H1 (cell line): ENCODE results near the gene ABCA2. TPM values are rescaled to one million over a fixed set of nuclear protein-coding genes. Genes with fewer than 3 reads are reported as not detected.
A peak's percentile ranks its signal among the peaks of the same experiment; 100 is the strongest.

Source experiments
- ATF2 ChIP-seq: IDR thresholded peaks from 2 replicates; pipeline ENCODE4 v1.6.1; 2012; ENCODE audit warnings: low read length, inconsistent platforms
- CBX5 ChIP-seq: fragments of 300-800, 300-1000 bp; sonication (generic); IDR thresholded peaks from 2 replicates; pipeline ENCODE4 v1.7.1; 2016; ENCODE audit warnings: antibody characterized with exemption, low read length, low read depth
- CTBP2 ChIP-seq: IDR thresholded peaks from 2 replicates; pipeline ENCODE4 v1.7.0; 2011; ENCODE audit warnings: borderline replicate concordance, mild to moderate bottlenecking, moderate library complexity, mixed read lengths, low read length; ENCODE audit not compliant: insufficient read depth, insufficient read length
- EGR1 ChIP-seq: IDR thresholded peaks from 2 replicates; pipeline ENCODE4 v1.6.1; 2011; ENCODE audit warnings: low read depth, low read length, borderline replicate concordance
- SUZ12 ChIP-seq: fragments of 200-600 bp; sonication (generic); IDR thresholded peaks from 2 replicates; pipeline ENCODE4 v1.6.1; 2012; ENCODE audit warnings: mild to moderate bottlenecking, inconsistent platforms, low read length, moderate library complexity, mixed read lengths
- polyA plus RNA-seq, 7 experiments: library from polyadenylated mRNA; depleted of rRNA in 3 of 7; stranded (reverse) in 5 of 7; unstranded in 2 of 7; fragments of >200 nt in 5 of 7; fragments of 200-250 nt in 2 of 7; gene quantifications; 1 replicate in 5 of 7; 2 replicates in 1 of 7; 4 replicates in 1 of 7; pipeline versions ENCODE4 v1.2.1 to v1.2.3, GENCODE V29; 2011 to 2013; ENCODE audit warnings: missing spikeins in 2 of 7, mixed read lengths in 2 of 7
- total RNA-seq: library from RNA; stranded (reverse); fragmentation: NEBNext Ultra II Directional; extraction: Animal tissue kit (Norgen Biotek cat#: 25700); gene quantifications from 2 replicates; pipeline ENCODE4 v1.2.1, GENCODE V29; 2021

ABCA2 gene
- total and polyA plus RNA-seq, 2 of the 8 experiments (the other 6 are each of a cell fraction or from before 2014, with no cell fraction given), result 12.5 to 14.3 TPM

DNA sequence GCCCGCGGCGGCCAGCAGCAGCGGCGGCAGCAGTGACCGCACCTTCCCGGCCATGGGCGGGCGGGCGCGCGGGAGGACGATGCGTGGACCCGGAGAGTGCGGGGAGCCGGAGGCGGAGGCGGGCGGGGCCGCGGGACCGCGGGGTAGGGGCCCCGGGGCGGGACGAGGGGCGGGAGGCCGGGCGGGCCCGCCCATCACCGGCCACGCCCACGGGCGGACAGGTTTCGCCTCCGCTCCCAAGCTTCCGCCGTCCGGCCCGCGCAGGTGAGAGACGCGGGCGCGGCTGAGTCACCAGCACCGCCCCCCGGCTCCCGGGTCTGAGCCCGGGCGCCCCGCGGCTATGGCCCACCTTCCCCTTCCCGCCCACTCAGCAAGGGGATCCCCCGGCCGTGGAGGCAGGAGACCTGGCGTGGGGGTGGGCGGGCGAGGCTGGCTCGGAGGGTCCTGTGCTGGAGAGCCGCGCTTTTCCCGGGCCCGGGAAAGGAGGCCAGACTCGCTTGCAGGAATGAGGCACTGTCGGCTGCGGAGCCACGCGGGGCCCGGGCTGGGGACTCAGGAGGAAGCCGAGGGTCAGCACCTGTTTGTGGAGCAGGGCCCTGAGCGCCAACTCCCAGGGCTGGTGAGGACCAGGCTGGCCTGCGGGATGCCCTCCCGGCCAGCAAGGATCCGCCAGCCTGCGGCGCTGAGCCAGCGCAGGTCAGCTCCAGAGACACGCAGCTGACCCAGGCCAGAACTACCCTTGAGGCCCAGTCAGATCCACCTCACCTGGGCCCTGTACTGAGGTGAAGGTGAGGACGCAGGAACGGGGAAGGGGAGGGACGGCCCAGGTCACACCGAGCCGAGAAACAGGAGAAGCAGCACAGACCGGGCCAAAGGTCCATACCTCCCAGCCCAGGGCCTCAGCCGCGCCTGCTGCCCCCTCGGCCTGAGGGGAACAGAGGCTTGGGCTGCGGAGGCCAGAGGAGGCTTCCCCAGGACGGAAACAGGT is 26.2 kb upstream of the ABCA2 start, which contains the start of gene ENTPD2 (continued):
- TF ChIP-seq ATF2, result no peak
- TF ChIP-seq CBX5, result no peak
- no peak for TF ChIP-seq EGR1
- no peak for TF ChIP-seq CTBP2
- TF ChIP-seq SUZ12, result peak; percentile 9
